IMR-90 (cell line): Measurements from ENCODE around the gene SLC41A1. TPM values are rescaled to one million over a fixed set of nuclear protein-coding genes. Genes with fewer than 3 reads are reported as not detected.

ENCODE experiments used
- ATAC-seq: fragments of 200-7000 bp; cut with Tn5 transposase; 2 replicates; pipeline ENCODE4 v1.9.1; 2020; ENCODE audit warnings: low read depth, mild to moderate bottlenecking, moderate library complexity
- BruUV-seq: library from RNA; stranded (reverse); fragments of 400-500 nt; replicated peaks from 2 replicates; lab custom pipeline; 2021; lab: Mats Ljungman, UMichigan
- CTCF ChIA-PET: fragments of 300-600 bp; formaldehyde crosslinking; extraction: SDS; loops from one replicate; lab custom pipeline; 2021; ENCODE audit warnings: antibody characterized with exemption; lab: Yijun Ruan, JAX
- POLR2A ChIA-PET: fragments of 300-600 bp; sonication (Branson Sonifier 250); formaldehyde crosslinking; loops from one replicate; lab custom pipeline; 2022; ENCODE audit warnings: antibody characterized with exemption; ENCODE audit not compliant: unreplicated experiment; lab: Charles Lee
- DNase-seq: peaks from one replicate; pipeline ENCODE4 v3.0.0; 2013
- H2AFZ ChIP-seq: replicated peaks from 2 replicates; pipeline ENCODE3; 2013; ENCODE audit warnings: low read length, mild to moderate bottlenecking; ENCODE audit not compliant: poor library complexity
- H2AK5ac ChIP-seq: 2 replicates; pipeline ENCODE4 v1.6.1; 2013; ENCODE audit warnings: low read depth, low read length, inconsistent platforms
- H2AK9ac ChIP-seq: replicated peaks from 2 replicates; pipeline ENCODE3; 2013; ENCODE audit warnings: mild to moderate bottlenecking, low read depth, low read length, moderate library complexity; ENCODE audit not compliant: poor library complexity
- H2BK120ac ChIP-seq: 2 replicates; pipeline ENCODE4 v1.6.1; 2013; ENCODE audit warnings: low read depth, low read length, inconsistent platforms
- H2BK15ac ChIP-seq: 3 replicates; pipeline ENCODE4 v1.6.1; 2013; ENCODE audit warnings: low read depth, low read length, inconsistent platforms
- H2BK20ac ChIP-seq: 2 replicates; pipeline ENCODE4 v1.6.1; 2013; ENCODE audit warnings: low read depth, mild to moderate bottlenecking, inconsistent platforms, low read length, moderate library complexity
- H2BK5ac ChIP-seq: 2 replicates; pipeline ENCODE4 v1.6.1; 2013; ENCODE audit warnings: mild to moderate bottlenecking, low read depth, low read length, inconsistent platforms; ENCODE audit not compliant: poor library complexity, severe bottlenecking
- H3K14ac ChIP-seq: replicated peaks from 2 replicates; pipeline ENCODE4 v1.6.1; 2013; ENCODE audit warnings: low read depth, low read length, inconsistent platforms
- H3K18ac ChIP-seq: 2 replicates; pipeline ENCODE4 v1.6.1; 2013; ENCODE audit warnings: low read depth, low read length, control low read depth
- H3K23ac ChIP-seq: 2 replicates; pipeline ENCODE4 v1.6.1; 2013; ENCODE audit warnings: low read depth, low read length, inconsistent platforms
- H3K27ac ChIP-seq: 2 replicates; pipeline ENCODE4 v1.5.1; 2013; ENCODE audit warnings: mild to moderate bottlenecking, control low read depth, low read length; ENCODE audit not compliant: insufficient read depth
- H3K27me3 ChIP-seq: 2 replicates; pipeline ENCODE4 v1.6.1; 2013; ENCODE audit warnings: low read length; ENCODE audit not compliant: control insufficient read depth, insufficient read depth
- H3K36me3 ChIP-seq: 2 replicates; pipeline ENCODE4 v1.6.1; 2013; ENCODE audit warnings: low read length, mixed read lengths; ENCODE audit not compliant: control insufficient read depth, insufficient read depth
- H3K4ac ChIP-seq: 2 replicates; pipeline ENCODE4 v1.6.1; 2013; ENCODE audit warnings: low read depth, low read length, inconsistent platforms
- H3K4me1 ChIP-seq: 2 replicates; pipeline ENCODE4 v1.6.1; 2013; ENCODE audit warnings: low read length, mixed read lengths; ENCODE audit not compliant: control insufficient read depth, insufficient read depth
- H3K4me2 ChIP-seq: 2 replicates; pipeline ENCODE4 v1.6.1; 2013; ENCODE audit warnings: low read depth, mild to moderate bottlenecking, control low read depth, low read length, moderate library complexity
- H3K4me3 ChIP-seq: 2 replicates; pipeline ENCODE4 v1.5.1; 2013; ENCODE audit warnings: low read depth, mild to moderate bottlenecking, control low read depth, low read length, moderate library complexity; ENCODE audit not compliant: insufficient read depth
- H3K56ac ChIP-seq: 2 replicates; pipeline ENCODE4 v1.6.1; 2013; ENCODE audit warnings: low read length, inconsistent platforms; ENCODE audit not compliant: insufficient read depth; ENCODE audit errors: extremely low read depth
- H3K79me1 ChIP-seq, 2 experiments: 2 replicates each; pipeline ENCODE4 v1.6.1; 2013; ENCODE audit warnings: low read length in 2 of 2, inconsistent platforms in 1 of 2, low read depth in 1 of 2
- H3K9ac ChIP-seq: 2 replicates; pipeline ENCODE4 v1.6.1; 2013; ENCODE audit warnings: low read depth, low read length, control low read depth
- H3K9me1 ChIP-seq: 2 replicates; pipeline ENCODE4 v1.6.1; 2013; ENCODE audit warnings: low read length, inconsistent platforms; ENCODE audit not compliant: insufficient read depth
- H3K9me3 ChIP-seq: 2 replicates; pipeline ENCODE4 v1.6.1; 2013; ENCODE audit warnings: low read length; ENCODE audit not compliant: control insufficient read depth, insufficient read depth
- H4K20me1 ChIP-seq: 2 replicates; pipeline ENCODE4 v1.6.1; 2013; ENCODE audit warnings: low read length, inconsistent platforms; ENCODE audit not compliant: insufficient read depth
- H4K5ac ChIP-seq: 2 replicates; pipeline ENCODE4 v1.6.1; 2013; ENCODE audit warnings: mild to moderate bottlenecking, low read depth, low read length, control low read depth
- H4K8ac ChIP-seq, 2 experiments: 2 replicates each; pipeline ENCODE4 v1.6.1; 2013; ENCODE audit warnings: low read depth in 2 of 2, low read length in 2 of 2, control low read depth in 1 of 2, inconsistent platforms in 1 of 2
- H4K91ac ChIP-seq: 2 replicates; pipeline ENCODE4 v1.6.1; 2013; ENCODE audit warnings: low read depth, low read length, inconsistent platforms; ENCODE audit not compliant: insufficient read depth
- BHLHE40 ChIP-seq: fragments of 150-350 bp; IDR thresholded peaks from 2 replicates; pipeline ENCODE4 v1.6.1; 2016; ENCODE audit warnings: mild to moderate bottlenecking, low read depth, low read length
- ELK1 ChIP-seq: fragments of 150-350 bp; IDR thresholded peaks from 2 replicates; pipeline ENCODE4 v1.6.1; 2016; ENCODE audit warnings: low read depth, mild to moderate bottlenecking, low read length, moderate library complexity, borderline replicate concordance
- MAZ ChIP-seq: IDR thresholded peaks from 2 replicates; pipeline ENCODE4 v1.6.1; 2012; ENCODE audit warnings: low read depth, mild to moderate bottlenecking, low read length, improper control_type of control experiment, moderate library complexity, borderline replicate concordance
- RCOR1 ChIP-seq: IDR thresholded peaks from 2 replicates; pipeline ENCODE4 v1.6.1; 2012; ENCODE audit warnings: mild to moderate bottlenecking, low read length, improper control_type of control experiment; ENCODE audit not compliant: insufficient replicate concordance
- whole genome bisulfite sequencing, 2 experiments: methylation state at CpG; one replicate each; pipeline versions ENCODE4 v1.1.5 to v1.1.7; 2013; ENCODE audit warnings: missing lambda C conversion rate in 2 of 2; ENCODE audit not compliant: insufficient read length in 1 of 2; ENCODE audit errors: extremely low coverage in 2 of 2; 5-methylcytosine and 5-hydroxymethylcytosine counted together
- dilution Hi-C: fragments of 300-500 bp; cut with HindIII; formaldehyde crosslinking; loops from one replicate; pipeline ENCODE4 v1.14.3; 2018; ENCODE audit warnings: low sequenced_read_pairs; ENCODE audit not compliant: unreplicated experiment
- in situ Hi-C: fragments of 300-500 bp; cut with MboI; formaldehyde crosslinking; loops from 3 replicates; pipeline ENCODE4 v1.14.3; 2019; ENCODE audit warnings: low sequenced_read_pairs, inconsistent platforms, mixed read lengths
- intact Hi-C: fragments of 100-400 bp; cut with micrococcal nuclease; formaldehyde crosslinking; loops from 2 replicates; pipeline ENCODE4 v1.10.0; 2022
- polyA plus RNA-seq, 3 experiments: library from polyadenylated mRNA; depleted of rRNA; stranded (reverse); fragments of >200 nt; gene quantifications; 2 replicates each; pipeline ENCODE4 v1.2.3, GENCODE V29; 2012; ENCODE audit warnings: low replicate concordance in 1 of 3
- total RNA-seq: library from RNA; depleted of rRNA; stranded (reverse); fragments of >200 nt; gene quantifications from 2 replicates; pipeline ENCODE4 v1.2.3, GENCODE V29; 2012

The SLC41A1 gene
- total and polyA plus RNA-seq, 2 of the 4 experiments (the other 2 are of a cell fraction): 6.3 to 26.3 TPM

GRCh38 chr1:205813755-205814058 is 709 bp upstream of the SLC41A1 start:
- no peak overlapping the region for H2BK120ac ChIP-seq
- no TSS peak for BruUV-seq
- H3K4me2 ChIP-seq: peak overlapping the region; percentile 83
- no peak overlapping the region for H2BK5ac ChIP-seq
- dilution Hi-C loops (no loop called here), intact Hi-C loops (loop anchor here (1.0 to 5.0 kb wide), 4 partner anchors 65 to 164 kb away; no protein-coding TSS in a partner anchor), in situ Hi-C loops (no loop called here)
- H3K27ac ChIP-seq: no peak overlapping the region; the same call in 1 of the 2 replicates
- peak overlapping the region; percentile 81 for H2AK9ac ChIP-seq
- no peak overlapping the region for H4K91ac ChIP-seq
- H4K8ac ChIP-seq: peak overlapping the region in 1 of 2 experiments; percentile 47; a peak in 1 of 4 replicates
- no peak overlapping the region for H3K14ac ChIP-seq
- H3K9ac ChIP-seq: peak overlapping the region; percentile 58
- no peak overlapping the region for H3K4ac ChIP-seq
- POLR2A ChIA-PET: no interaction called here
- CTCF ChIA-PET: no interaction called here
- H2AK5ac ChIP-seq: 0 out of 2 replicates have a peak overlapping the region, but pooled peaks have one; percentile 1
- H3K56ac ChIP-seq: no peak overlapping the region
- DNase-seq: peak; percentile 65
- H3K79me1 ChIP-seq: peaks cover 17 to 42% of the 10 kb centered on the region in 2 experiments
- 0 out of 2 replicates have a peak overlapping the region, but pooled peaks have one; percentile 0 for H3K23ac ChIP-seq
- H3K9me1 ChIP-seq: peaks cover 12% of the 10 kb centered on the region; the same call in 1 of the 2 replicates
- TF ChIP-seq BHLHE40 (no peak), ELK1 (no peak), MAZ (no peak), RCOR1 (no peak)
- no peak overlapping the region for H3K18ac ChIP-seq
- H3K4me3 ChIP-seq: peak overlapping the region; percentile 63
- WGBS, 2 experiments: 6% methylated on average over 3 of the region's 14 CpGs; no CpG with 5 or more reads in 1 of the 2 experiments
- no peaks in the 10 kb centered on the region for H3K9me3 ChIP-seq
- H3K36me3 ChIP-seq: peaks cover 13% of the 10 kb centered on the region
- peaks cover 6% of the 10 kb centered on the region; the same call in 1 of the 2 replicates for H3K4me1 ChIP-seq
- H4K20me1 ChIP-seq: no peaks in the 10 kb centered on the region
- ATAC-seq: no peak; the same call in 1 of the 2 replicates
- H2AFZ ChIP-seq: peak overlapping the region; percentile 94
- no peaks in the 10 kb centered on the region; the same call in 1 of the 2 replicates for H3K27me3 ChIP-seq
- no peak overlapping the region for H4K5ac ChIP-seq
- no peak overlapping the region; the same call in 2 of the 3 replicates for H2BK15ac ChIP-seq
- no peak overlapping the region for H2BK20ac ChIP-seq
